K562 (cell line): Measurements from ENCODE around the gene LCA5L. TPM values are rescaled to one million over a fixed set of nuclear protein-coding genes. Genes with fewer than 3 reads are reported as not detected.

Experiments used
- CCAR2 ChIP-seq: fragments of 200-400 bp; formaldehyde crosslinking; IDR thresholded peaks from 2 replicates; pipeline ENCODE4 v1.6.1; 2017; ENCODE audit warnings: mild to moderate bottlenecking, low read depth, low read length
- CTCF ChIP-seq, 3 experiments: IDR thresholded peaks in 2 of 3; conservative IDR thresholded peaks in 1 of 3; 2 replicates each; pipeline ENCODE4 v1.5.1; 2011 to 2012; ENCODE audit warnings: low read length in 3 of 3, mild to moderate bottlenecking in 3 of 3, control low read depth in 2 of 3, improper control_type of control experiment in 1 of 3, inconsistent platforms in 1 of 3, low read depth in 1 of 3, mixed read lengths in 1 of 3, moderate library complexity in 1 of 3; ENCODE audit not compliant: insufficient read depth in 2 of 3
- CTCFL ChIP-seq: IDR thresholded peaks from 2 replicates; pipeline ENCODE4 v1.6.1; 2011; ENCODE audit warnings: borderline replicate concordance, low read depth, mild to moderate bottlenecking, moderate library complexity, low read length; ENCODE audit not compliant: insufficient read depth, poor library complexity, severe bottlenecking
- DDX20 ChIP-seq: fragments of 450-650 bp; IDR thresholded peaks from 2 replicates; pipeline ENCODE4 v1.6.1; 2016; ENCODE audit warnings: missing genetic modification characterization, low read depth, mild to moderate bottlenecking, missing compliant biosample characterization, moderate library complexity
- HDAC1 ChIP-seq, 2 experiments: fragments of 450-650 bp; IDR thresholded peaks; 2 replicates each; pipeline ENCODE4 v1.6.1; 2016 to 2017; ENCODE audit warnings: inconsistent platforms in 1 of 2, mild to moderate bottlenecking in 1 of 2, moderate library complexity in 1 of 2
- MAX ChIP-seq: sonication (generic); formaldehyde crosslinking; IDR thresholded peaks from 2 replicates; pipeline ENCODE4 v1.9.0; 2022; ENCODE audit warnings: mild to moderate bottlenecking, missing genetic modification reagents
- NCOR1 ChIP-seq: fragments of 450-650 bp; IDR thresholded peaks from 2 replicates; pipeline ENCODE4 v1.6.1; 2016; ENCODE audit warnings: mild to moderate bottlenecking, moderate library complexity
- NEUROD1 ChIP-seq: fragments of 150-350 bp; IDR thresholded peaks from 2 replicates; pipeline ENCODE4 v1.6.1; 2014; ENCODE audit warnings: borderline replicate concordance, low read length, low read depth; ENCODE audit not compliant: partially characterized antibody
- NR2C2 ChIP-seq, 2 experiments: fragments of 200-800 bp in 1 of 2; sonication (Bioruptor generic) in 1 of 2; sonication (generic) in 1 of 2; formaldehyde crosslinking in 1 of 2; IDR thresholded peaks; 2 replicates each; pipeline versions ENCODE4 v1.6.1 to v1.8.0; 2016 to 2022; ENCODE audit warnings: mild to moderate bottlenecking in 1 of 2, missing compliant biosample characterization in 1 of 2, missing genetic modification characterization in 1 of 2, missing genetic modification reagents in 1 of 2
- POLR2G ChIP-seq: fragments of 200-400 bp; formaldehyde crosslinking; IDR thresholded peaks from 2 replicates; pipeline ENCODE4 v1.6.1; 2017; ENCODE audit warnings: low read depth, mild to moderate bottlenecking, antibody characterized with exemption, low read length, moderate library complexity
- POLR2H ChIP-seq: IDR thresholded peaks from 2 replicates; pipeline ENCODE4 v1.6.1; 2016; ENCODE audit warnings: missing genetic modification characterization, low read depth, mild to moderate bottlenecking, control low read depth, missing compliant biosample characterization, moderate library complexity
- RBM25 ChIP-seq: fragments of 200-400 bp; formaldehyde crosslinking; IDR thresholded peaks from 2 replicates; pipeline ENCODE4 v1.6.1; 2018; ENCODE audit warnings: low read length, low read depth, moderate library complexity; ENCODE audit not compliant: severe bottlenecking
- SNIP1 ChIP-seq: fragments of 450-650 bp; IDR thresholded peaks from 2 replicates; pipeline ENCODE4 v1.7.1; 2017; ENCODE audit warnings: low read depth, mild to moderate bottlenecking
- TFE3 ChIP-seq: fragments of 450-650 bp; formaldehyde crosslinking; IDR thresholded peaks from 2 replicates; pipeline ENCODE4 v1.4.0; 2020; ENCODE audit warnings: mild to moderate bottlenecking, mixed read lengths
- ZBTB2 ChIP-seq: fragments of 450-650 bp; IDR thresholded peaks from 2 replicates; pipeline ENCODE4 v1.6.1; 2016; ENCODE audit warnings: antibody characterized with exemption
- ZNF146 ChIP-seq: IDR thresholded peaks from one replicate; pipeline ENCODE4 v1.6.1; 2018; ENCODE audit warnings: missing compliant biosample characterization; ENCODE audit not compliant: unreplicated experiment
- ZNF23 ChIP-seq: fragments of 250-450 bp; sonication (Bioruptor Pico); IDR thresholded peaks from 2 replicates; pipeline ENCODE4 v1.4.0; 2020; ENCODE audit warnings: mild to moderate bottlenecking
- ZNF445 ChIP-seq: fragments of 250-450 bp; sonication (Bioruptor Pico); IDR thresholded peaks from 2 replicates; pipeline ENCODE4 v1.4.0; 2020; ENCODE audit warnings: low read depth, mild to moderate bottlenecking, moderate library complexity
- polyA plus RNA-seq, 8 experiments: library from polyadenylated mRNA; depleted of rRNA in 4 of 8; stranded (reverse) in 5 of 8; unstranded in 3 of 8; fragments of >200 nt; fragmentation: Nextera tagmentation in 2 of 8; fragmentation: Illumina TruSeq in 1 of 8; extraction: Ambion mirVana in 2 of 8; extraction: Trizol in 1 of 8; gene quantifications; 2 replicates each; pipeline versions ENCODE4 v1.2.1 to v1.2.3, GENCODE V29; 2011 to 2014; ENCODE audit warnings: inconsistent platforms in 1 of 8, missing spikeins in 1 of 8
- total RNA-seq, 7 experiments: library from RNA; depleted of rRNA in 6 of 7; stranded (reverse); fragments of >200 nt in 6 of 7; fragmentation: Illumina TruSeq in 2 of 7; extraction: Trizol in 2 of 7; gene quantifications; 2 replicates each; pipeline versions ENCODE4 v1.2.1 to v1.2.3, GENCODE V29; 2011 to 2021; ENCODE audit warnings: low replicate concordance in 1 of 7

The LCA5L gene
- total and polyA plus RNA-seq, 9 of the 15 experiments (the other 6 are each of a cell fraction or from before 2014, with no cell fraction given) = 1.8 to 4.9 (median 3.8) TPM

GRCh38 chr21:39388038-39388810 lies 57.4 kb downstream of the LCA5L start (continued):
- TF ChIP-seq CCAR2 (no peak), SNIP1 (no peak), CTCFL (peak; percentile 77), ZNF445 (0 out of 2 replicates have a peak, but pooled peaks have one; percentile 55), NR2C2 (CRISPR knock-in tag; IDR thresholded peaks at IDR 0.05) (no peak), NR2C2 (tag; IDR thresholded peaks at IDR 0.05) (0 out of 2 replicates have a peak, but pooled peaks have one; percentile 43), NCOR1 (peak; percentile 46; the same call in 1 of the 2 replicates), DDX20 (tag) (no peak), NEUROD1 (no peak), TFE3 (CRISPR knock-in tag) (no peak), CTCF (IDR thresholded peaks at IDR 0.05 in 2 of 3, conservative IDR thresholded peaks at IDR 0.05 in 1 of 3; ENCODE audit: insufficient read depth in 2 of 3, low read depth in 1 of 3, low read length in 3 of 3) (peak; percentile 97 to 98 (median 97)), ZNF23 (no peak), RBM25 (no peak), HDAC1 (IDR thresholded peaks at IDR 0.05) (peak in 1 of 2 experiments; percentile 74; a peak in 3 of 4 replicates), POLR2H (tag) (peak; percentile 30), ZNF146 (CRISPR knock-in tag) (no peak), ZBTB2 (peak; percentile 54; the same call in 1 of the 2 replicates), MAX (0 out of 2 replicates have a peak, but pooled peaks have one; percentile 6), POLR2G (peak; percentile 80)
